Measurements from ENCODE around the gene RNF43. TPM values are rescaled to one million over a fixed set of nuclear protein-coding genes. Genes with fewer than 3 reads are reported as not detected.
"Not testable (repeated sequence)": the region's sequence is repeated elsewhere in the genome, so short reads cannot be mapped to it uniquely, and the experiment has no call there.

Gene RNF43
- total and polyA plus RNA-seq, 4 donors = 0.92 to 8.8 (median 2.9) TPM

- Histone ChIP-seq H3K9me3 (ENCODE audit: control insufficient read depth, insufficient read depth, low read length) (no peaks in the 10 kb centered on the region), H3K4me3 (ENCODE audit: low read depth, low read length) (no peak overlapping the region), H3K36me3 (ENCODE audit: control insufficient read depth, insufficient read depth, low read length) (no peaks in the 10 kb centered on the region), H3K4me1 (ENCODE audit: control insufficient read depth, insufficient read depth, low read length) (no peaks in the 10 kb centered on the region), H3K27me3 (ENCODE audit: control insufficient read depth, insufficient read depth, low read length) (no peaks in the 10 kb centered on the region), H3K27ac (ENCODE audit: low read depth, low read length) (no peak overlapping the region)
- DNase-seq (ENCODE audit: low read depth in 4 of 6, low spot score in 6 of 6) = no peak
Measured at GRCh38 chr17:58410714-58411407, 6.5 kb downstream of the RNF43 start.

DNA sequence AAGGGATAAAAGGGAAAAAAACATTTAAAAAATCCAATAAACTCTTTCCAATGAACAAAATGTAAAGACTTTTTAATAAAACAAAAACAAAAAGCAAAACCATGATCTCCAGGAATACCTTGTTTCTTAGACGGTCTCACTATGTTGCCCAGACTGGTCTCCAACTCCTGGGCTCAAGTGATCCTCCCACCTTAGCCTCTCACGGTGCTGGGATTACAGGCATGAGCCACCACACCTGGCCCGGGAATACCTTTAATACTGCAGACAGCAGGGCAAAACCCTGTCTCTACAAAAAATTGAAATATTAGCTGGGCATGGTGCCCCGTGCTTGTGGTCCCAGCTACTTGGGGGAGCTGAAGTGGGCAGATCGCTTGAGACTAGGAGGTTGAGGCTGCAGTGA, 7.9 kb downstream of the RNF43 start:
- DNase-seq (ENCODE audit: low read depth in 4 of 6, low spot score in 6 of 6) = no peak
- Histone ChIP-seq H3K36me3 (ENCODE audit: control insufficient read depth, insufficient read depth, low read length) (no peaks in the 10 kb centered on the region), H3K4me1 (ENCODE audit: control insufficient read depth, insufficient read depth, low read length) (no peaks in the 10 kb centered on the region), H3K9me3 (ENCODE audit: control insufficient read depth, insufficient read depth, low read length) (no peaks in the 10 kb centered on the region), H3K27me3 (ENCODE audit: control insufficient read depth, insufficient read depth, low read length) (no peaks in the 10 kb centered on the region), H3K4me3 (ENCODE audit: low read depth, low read length) (no peak overlapping the region), H3K27ac (ENCODE audit: low read depth, low read length) (no peak overlapping the region)
- 90% methylated on average over 4 of the region's 5 CpGs for WGBS (ENCODE audit: insufficient coverage)

GRCh38 chr17:58403311-58403710, 14.0 kb downstream of the RNF43 start:
- no peaks in the 10 kb centered on the region for H3K36me3 ChIP-seq (ENCODE audit: control insufficient read depth, insufficient read depth, low read length)
- H3K4me1 ChIP-seq (ENCODE audit: control insufficient read depth, insufficient read depth, low read length) = no peaks in the 10 kb centered on the region
- H3K9me3 ChIP-seq (ENCODE audit: control insufficient read depth, insufficient read depth, low read length) = no peaks in the 10 kb centered on the region
- H3K27ac ChIP-seq (ENCODE audit: low read depth, low read length) = peak overlapping the region; percentile 72
- peak in 1 of 6 donors; percentile 62 for DNase-seq (ENCODE audit: low read depth in 4 of 6, low spot score in 6 of 6)
- no peak overlapping the region for H3K4me3 ChIP-seq (ENCODE audit: low read depth, low read length)
- 34% methylated on average over 6 of the region's 6 CpGs for WGBS (ENCODE audit: insufficient coverage)
- H3K27me3 ChIP-seq (ENCODE audit: control insufficient read depth, insufficient read depth, low read length) = no peaks in the 10 kb centered on the region

DNA sequence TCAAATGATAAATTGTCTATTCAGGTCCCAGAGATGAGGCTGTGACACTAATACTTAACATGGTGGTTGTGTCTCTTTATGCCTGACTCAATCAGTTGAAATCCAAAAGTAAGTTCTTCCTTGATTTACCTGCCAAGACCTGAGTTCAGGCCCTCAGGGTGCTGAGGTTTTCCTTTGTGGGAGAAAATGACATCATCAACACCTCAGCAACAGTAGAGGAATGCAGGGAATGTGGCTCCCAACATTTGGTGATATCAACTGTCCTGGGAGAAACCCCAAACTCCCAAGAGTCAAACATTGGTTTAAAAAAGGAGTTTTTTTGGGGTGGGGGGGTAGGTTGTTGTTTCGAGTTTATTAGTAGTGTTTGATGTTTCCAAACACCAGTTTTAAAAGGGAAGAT, 14.7 kb downstream of the RNF43 start:
- Histone ChIP-seq H3K27ac (ENCODE audit: low read depth, low read length) (peak overlapping the region; percentile 72), H3K4me3 (ENCODE audit: low read depth, low read length) (no peak overlapping the region), H3K27me3 (ENCODE audit: control insufficient read depth, insufficient read depth, low read length) (no peaks in the 10 kb centered on the region), H3K4me1 (ENCODE audit: control insufficient read depth, insufficient read depth, low read length) (no peaks in the 10 kb centered on the region), H3K36me3 (ENCODE audit: control insufficient read depth, insufficient read depth, low read length) (no peaks in the 10 kb centered on the region), H3K9me3 (ENCODE audit: control insufficient read depth, insufficient read depth, low read length) (no peaks in the 10 kb centered on the region)
- DNase-seq (ENCODE audit: low read depth in 4 of 6, low spot score in 6 of 6) = no peak
- no CpG with 5 or more reads among the region's 1 CpG for WGBS (ENCODE audit: insufficient coverage)

- Histone ChIP-seq H3K36me3 (ENCODE audit: control insufficient read depth, insufficient read depth, low read length) (no peaks in the 10 kb centered on the region), H3K27me3 (ENCODE audit: control insufficient read depth, insufficient read depth, low read length) (no peaks in the 10 kb centered on the region), H3K4me3 (ENCODE audit: low read depth, low read length) (no peak overlapping the region), H3K27ac (ENCODE audit: low read depth, low read length) (no peak overlapping the region), H3K9me3 (ENCODE audit: control insufficient read depth, insufficient read depth, low read length) (no peaks in the 10 kb centered on the region), H3K4me1 (ENCODE audit: control insufficient read depth, insufficient read depth, low read length) (no peaks in the 10 kb centered on the region)
- DNase-seq (ENCODE audit: low read depth in 4 of 6, low spot score in 6 of 6) = no peak
Measured at GRCh38 chr17:58402047-58402446, 15.3 kb downstream of the RNF43 start.

GRCh38 chr17:58401287-58401686, 16.0 kb downstream of the RNF43 start:
- WGBS (ENCODE audit: insufficient coverage) = no CpG with 5 or more reads among the region's 2 CpGs

DNA sequence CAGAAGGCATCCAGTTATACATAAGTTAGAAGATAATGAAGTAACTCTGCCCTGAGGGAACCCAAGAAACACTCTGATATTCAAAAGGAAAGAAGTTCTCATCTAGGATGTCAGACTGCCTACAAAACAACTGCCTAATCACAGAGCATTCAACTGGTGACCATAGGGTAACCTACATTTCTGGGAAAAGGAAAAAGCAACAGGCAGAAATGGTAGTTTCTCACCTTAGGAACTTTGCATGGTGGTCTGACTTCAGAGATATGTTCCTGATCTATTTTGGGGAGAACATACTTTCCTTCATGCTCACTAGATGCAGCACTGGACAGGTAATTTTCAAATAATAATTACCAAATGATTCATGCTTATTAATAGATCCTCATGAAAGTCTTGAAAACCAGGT, 16.5 kb downstream of the RNF43 start:
- no peaks in the 10 kb centered on the region for H3K4me1 ChIP-seq (ENCODE audit: control insufficient read depth, insufficient read depth, low read length)
- DNase-seq (ENCODE audit: low read depth in 4 of 6, low spot score in 6 of 6) = no peak
- H3K36me3 ChIP-seq (ENCODE audit: control insufficient read depth, insufficient read depth, low read length) = no peaks in the 10 kb centered on the region
- H3K9me3 ChIP-seq (ENCODE audit: control insufficient read depth, insufficient read depth, low read length) = no peaks in the 10 kb centered on the region
- no peak overlapping the region for H3K27ac ChIP-seq (ENCODE audit: low read depth, low read length)
- H3K27me3 ChIP-seq (ENCODE audit: control insufficient read depth, insufficient read depth, low read length) = no peaks in the 10 kb centered on the region
- no peak overlapping the region for H3K4me3 ChIP-seq (ENCODE audit: low read depth, low read length)

More at GRCh38 chr17:58401287-58401686, 16.0 kb downstream of the RNF43 start:
- H3K4me3 ChIP-seq (ENCODE audit: low read depth, low read length) = no peak overlapping the region
- H3K9me3 ChIP-seq (ENCODE audit: control insufficient read depth, insufficient read depth, low read length) = no peaks in the 10 kb centered on the region
- H3K36me3 ChIP-seq (ENCODE audit: control insufficient read depth, insufficient read depth, low read length) = no peaks in the 10 kb centered on the region
- no peak overlapping the region for H3K27ac ChIP-seq (ENCODE audit: low read depth, low read length)
- H3K27me3 ChIP-seq (ENCODE audit: control insufficient read depth, insufficient read depth, low read length) = no peaks in the 10 kb centered on the region
- DNase-seq (ENCODE audit: low read depth in 4 of 6, low spot score in 6 of 6) = no peak
- no peaks in the 10 kb centered on the region for H3K4me1 ChIP-seq (ENCODE audit: control insufficient read depth, insufficient read depth, low read length)

- Histone ChIP-seq H3K27me3 (ENCODE audit: control insufficient read depth, insufficient read depth, low read length) (no peaks in the 10 kb centered on the region), H3K27ac (ENCODE audit: low read depth, low read length) (no peak overlapping the region), H3K36me3 (ENCODE audit: control insufficient read depth, insufficient read depth, low read length) (no peaks in the 10 kb centered on the region), H3K4me1 (ENCODE audit: control insufficient read depth, insufficient read depth, low read length) (no peaks in the 10 kb centered on the region), H3K4me3 (ENCODE audit: low read depth, low read length) (no peak overlapping the region), H3K9me3 (ENCODE audit: control insufficient read depth, insufficient read depth, low read length) (no peaks in the 10 kb centered on the region)
- DNase-seq (ENCODE audit: low read depth in 4 of 6, low spot score in 6 of 6) = no peak
- WGBS (ENCODE audit: insufficient coverage) = 100% methylated on average over 2 of the region's 3 CpGs
Measured at GRCh38 chr17:58399974-58400373, 17.4 kb downstream of the RNF43 start.

DNA sequence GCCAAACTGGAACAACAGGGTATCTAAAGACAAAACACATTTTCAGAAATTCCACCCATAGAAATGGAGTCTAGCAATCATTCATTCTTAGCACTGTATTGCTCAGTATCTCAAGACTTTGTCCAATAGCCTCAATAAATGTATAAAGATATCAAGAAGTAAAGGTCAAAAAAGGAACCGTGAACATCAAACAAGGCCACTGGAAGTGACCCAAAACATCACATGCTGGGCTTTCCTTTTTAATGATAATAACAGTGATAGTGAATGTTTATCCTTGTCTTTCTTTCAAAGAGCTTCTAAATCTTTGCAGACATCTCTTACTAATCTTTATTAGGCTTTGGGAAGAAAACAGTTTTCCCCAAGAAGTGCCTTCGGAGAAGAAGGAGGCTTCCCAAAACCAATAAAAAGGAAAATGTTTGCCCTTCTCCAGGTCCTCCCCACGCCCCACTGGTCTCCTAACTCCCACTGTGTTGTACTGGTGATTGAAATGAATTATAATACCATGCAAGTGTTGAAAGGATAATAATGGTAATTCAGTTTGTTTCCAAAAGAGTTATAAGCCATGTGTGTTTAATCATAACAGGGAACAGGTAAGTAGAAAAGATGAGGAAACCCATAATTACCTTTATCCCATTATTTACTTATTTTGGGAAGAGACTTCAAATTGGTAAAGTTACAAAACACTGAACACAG, 18.6 kb downstream of the RNF43 start:
- no CpG with 5 or more reads among the region's 3 CpGs for WGBS (ENCODE audit: insufficient coverage)
- H3K36me3 ChIP-seq (ENCODE audit: control insufficient read depth, insufficient read depth, low read length) = no peaks in the 10 kb centered on the region
- no peak for DNase-seq (ENCODE audit: low read depth in 4 of 6, low spot score in 6 of 6)
- no peaks in the 10 kb centered on the region for H3K4me1 ChIP-seq (ENCODE audit: control insufficient read depth, insufficient read depth, low read length)
- H3K4me3 ChIP-seq (ENCODE audit: low read depth, low read length) = no peak overlapping the region
- H3K9me3 ChIP-seq (ENCODE audit: control insufficient read depth, insufficient read depth, low read length) = no peaks in the 10 kb centered on the region
- H3K27ac ChIP-seq (ENCODE audit: low read depth, low read length) = no peak overlapping the region
- H3K27me3 ChIP-seq (ENCODE audit: control insufficient read depth, insufficient read depth, low read length) = no peaks in the 10 kb centered on the region

- not testable (repeated sequence) for H3K27me3 ChIP-seq (ENCODE audit: control insufficient read depth, insufficient read depth, low read length); H3K4me1 ChIP-seq (ENCODE audit: control insufficient read depth, insufficient read depth, low read length); H3K4me3 ChIP-seq (ENCODE audit: low read depth, low read length); H3K36me3 ChIP-seq (ENCODE audit: control insufficient read depth, insufficient read depth, low read length); H3K9me3 ChIP-seq (ENCODE audit: control insufficient read depth, insufficient read depth, low read length); DNase-seq (ENCODE audit: low read depth in 4 of 6, low spot score in 6 of 6); H3K27ac ChIP-seq (ENCODE audit: low read depth, low read length)
- WGBS (ENCODE audit: insufficient coverage) = 93% methylated on average over 2 of the region's 5 CpGs
Measured at GRCh38 chr17:58397421-58397820, 19.9 kb downstream of the RNF43 start.

All from spinal cord (tissue), 10 donors.